ENCODE measurements around the gene FAM174B. TPM values are rescaled to one million over a fixed set of nuclear protein-coding genes. Genes with fewer than 3 reads are reported as not detected.
"Not testable (repeated sequence)": the region's sequence is repeated elsewhere in the genome, so short reads cannot be mapped to it uniquely, and the experiment has no call there.

Gene FAM174B
- total and polyA plus RNA-seq, 9 donors = 2.5 to 31.5 (median 15.4) TPM

DNA sequence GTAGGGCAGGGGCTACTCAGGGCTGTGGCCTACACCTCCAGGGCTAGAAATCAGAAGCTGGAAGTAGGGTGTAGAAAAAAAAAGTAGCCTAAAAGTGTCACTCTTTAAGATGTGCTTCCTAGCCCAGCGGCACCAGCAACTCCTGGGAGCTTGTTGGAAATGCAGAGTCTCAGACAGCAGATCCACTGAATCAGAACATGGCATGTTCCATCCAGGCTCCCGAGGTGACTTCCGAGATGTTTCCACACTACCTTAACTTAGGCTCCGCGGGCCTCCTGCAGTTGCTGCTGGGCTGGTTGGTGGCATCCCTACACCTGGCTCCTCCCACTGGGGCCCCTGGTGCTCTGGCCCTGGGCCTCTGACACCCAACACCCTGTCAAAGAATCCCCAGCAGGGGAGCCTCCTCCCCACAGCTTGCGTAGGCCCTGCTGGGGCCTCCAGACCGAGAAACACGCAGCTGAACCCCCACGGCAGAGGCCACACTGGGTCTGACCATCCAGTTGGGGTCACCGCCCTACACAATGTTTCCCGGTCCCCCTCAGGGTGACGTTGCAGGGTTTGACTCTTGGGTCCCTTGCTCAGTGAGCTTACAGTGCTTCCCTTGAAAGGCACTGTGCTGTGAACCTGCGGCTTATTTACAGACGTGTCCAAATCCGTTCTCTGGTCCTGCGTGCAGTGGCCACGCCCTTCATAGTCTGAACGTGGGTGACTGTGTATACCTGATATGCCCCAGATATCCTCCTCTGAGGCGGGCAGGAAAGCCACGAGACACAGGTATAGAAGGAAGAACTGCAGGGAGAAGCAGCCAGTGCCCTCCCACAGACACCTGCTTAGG, 46.5 kb downstream of the FAM174B start:
- intact Hi-C loops (cut with DNase I) = no loop called here
- Histone ChIP-seq H3K27ac (no peak overlapping the region), H3K4me3 (no peak overlapping the region), H3K9me3 (no peaks in the 10 kb centered on the region), H3K27me3 (no peaks in the 10 kb centered on the region), H3K36me3 (no peaks in the 10 kb centered on the region), H3K4me1 (ENCODE audit: insufficient read depth) (no peaks in the 10 kb centered on the region)
- WGBS, 3 donors = 85 to 86% (median 86%) methylated on average over 20 of the region's 20 CpGs
- DNase-seq = no peak
- TF ChIP-seq, protein P1, sequence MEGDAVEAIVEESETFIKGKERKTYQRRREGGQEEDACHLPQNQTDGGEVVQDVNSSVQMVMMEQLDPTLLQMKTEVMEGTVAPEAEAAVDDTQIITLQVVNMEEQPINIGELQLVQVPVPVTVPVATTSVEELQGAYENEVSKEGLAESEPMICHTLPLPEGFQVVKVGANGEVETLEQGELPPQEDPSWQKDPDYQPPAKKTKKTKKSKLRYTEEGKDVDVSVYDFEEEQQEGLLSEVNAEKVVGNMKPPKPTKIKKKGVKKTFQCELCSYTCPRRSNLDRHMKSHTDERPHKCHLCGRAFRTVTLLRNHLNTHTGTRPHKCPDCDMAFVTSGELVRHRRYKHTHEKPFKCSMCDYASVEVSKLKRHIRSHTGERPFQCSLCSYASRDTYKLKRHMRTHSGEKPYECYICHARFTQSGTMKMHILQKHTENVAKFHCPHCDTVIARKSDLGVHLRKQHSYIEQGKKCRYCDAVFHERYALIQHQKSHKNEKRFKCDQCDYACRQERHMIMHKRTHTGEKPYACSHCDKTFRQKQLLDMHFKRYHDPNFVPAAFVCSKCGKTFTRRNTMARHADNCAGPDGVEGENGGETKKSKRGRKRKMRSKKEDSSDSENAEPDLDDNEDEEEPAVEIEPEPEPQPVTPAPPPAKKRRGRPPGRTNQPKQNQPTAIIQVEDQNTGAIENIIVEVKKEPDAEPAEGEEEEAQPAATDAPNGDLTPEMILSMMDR (IDR thresholded peaks at IDR 0.05) = no peak
- TF ChIP-seq EP300 (IDR thresholded peaks at IDR 0.05) = no peak
- no peak for TF ChIP-seq POLR2A (IDR thresholded peaks at IDR 0.05)

DNA sequence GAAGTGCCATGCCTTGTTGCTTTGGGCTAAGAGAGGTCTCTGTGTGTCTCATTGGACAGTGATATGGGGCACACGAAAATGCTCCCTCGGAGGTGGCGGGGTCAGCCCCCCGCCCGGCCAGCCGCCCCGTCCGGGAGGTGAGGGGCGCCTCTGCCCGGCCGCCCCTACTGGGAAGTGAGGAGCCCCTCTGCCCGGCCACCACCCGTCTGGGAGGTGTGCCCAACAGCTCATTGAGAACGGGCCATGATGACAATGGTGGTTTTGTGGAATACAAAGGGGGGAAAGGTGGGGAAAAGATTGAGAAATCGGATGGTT, 48.8 kb downstream of the FAM174B start:
- DNase-seq; intact Hi-C loops (cut with DNase I); H3K27me3 ChIP-seq; H3K9me3 ChIP-seq; H3K36me3 ChIP-seq; H3K27ac ChIP-seq; H3K4me3 ChIP-seq; H3K4me1 ChIP-seq (ENCODE audit: insufficient read depth): not testable (repeated sequence)
- WGBS, 3 donors = 94 to 98% (median 95%) methylated on average over 8 to 11 of the region's 15 CpGs

DNA sequence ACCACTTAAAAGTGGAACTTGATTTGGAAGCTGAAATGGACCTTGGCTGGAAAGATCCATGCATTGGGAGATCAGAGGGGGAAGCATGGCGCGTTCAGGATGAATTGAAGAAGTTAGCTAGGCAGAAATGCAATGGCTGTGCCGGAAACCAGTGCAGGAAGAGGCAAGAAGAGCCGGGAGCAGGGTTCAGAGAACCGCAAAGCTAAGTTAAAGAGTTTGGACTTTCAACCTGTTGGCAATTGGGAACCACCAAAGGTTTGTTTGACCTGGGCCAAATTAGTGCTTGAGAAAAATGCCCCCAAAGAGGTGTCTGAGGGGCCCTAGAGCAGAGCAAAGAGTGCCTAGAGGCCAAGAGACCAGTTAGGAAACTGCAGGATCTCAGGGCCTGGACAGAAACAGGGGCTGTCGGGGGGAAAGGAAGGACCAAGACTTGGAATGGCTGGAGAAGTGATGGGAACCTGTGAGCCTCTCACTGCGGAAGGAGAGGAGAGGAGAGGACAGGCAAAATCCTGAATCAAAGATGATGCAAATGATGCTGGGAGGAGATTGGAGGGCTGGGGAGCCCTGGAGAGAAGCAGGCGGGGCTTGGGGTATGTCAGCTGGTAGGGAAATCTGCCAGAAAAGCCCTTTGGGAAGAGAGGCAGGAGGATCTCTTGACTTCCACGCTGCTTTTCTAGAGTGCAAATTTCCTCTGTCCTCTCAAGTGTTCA, 49.3 kb downstream of the FAM174B start:
- 92 to 95% (median 94%) methylated on average over 9 of the region's 9 CpGs for WGBS, 3 donors
- intact Hi-C loops (cut with DNase I) = no loop called here
- TF ChIP-seq EP300 (IDR thresholded peaks at IDR 0.05) = no peak
- TF ChIP-seq, protein P1 (IDR thresholded peaks at IDR 0.05) = no peak
- TF ChIP-seq POLR2A (IDR thresholded peaks at IDR 0.05) = no peak
- Histone ChIP-seq H3K9me3 (no peaks in the 10 kb centered on the region), H3K4me1 (ENCODE audit: insufficient read depth) (no peaks in the 10 kb centered on the region), H3K4me3 (no peak overlapping the region), H3K27ac (no peak overlapping the region), H3K36me3 (no peaks in the 10 kb centered on the region), H3K27me3 (no peaks in the 10 kb centered on the region)
- DNase-seq = no peak

DNA sequence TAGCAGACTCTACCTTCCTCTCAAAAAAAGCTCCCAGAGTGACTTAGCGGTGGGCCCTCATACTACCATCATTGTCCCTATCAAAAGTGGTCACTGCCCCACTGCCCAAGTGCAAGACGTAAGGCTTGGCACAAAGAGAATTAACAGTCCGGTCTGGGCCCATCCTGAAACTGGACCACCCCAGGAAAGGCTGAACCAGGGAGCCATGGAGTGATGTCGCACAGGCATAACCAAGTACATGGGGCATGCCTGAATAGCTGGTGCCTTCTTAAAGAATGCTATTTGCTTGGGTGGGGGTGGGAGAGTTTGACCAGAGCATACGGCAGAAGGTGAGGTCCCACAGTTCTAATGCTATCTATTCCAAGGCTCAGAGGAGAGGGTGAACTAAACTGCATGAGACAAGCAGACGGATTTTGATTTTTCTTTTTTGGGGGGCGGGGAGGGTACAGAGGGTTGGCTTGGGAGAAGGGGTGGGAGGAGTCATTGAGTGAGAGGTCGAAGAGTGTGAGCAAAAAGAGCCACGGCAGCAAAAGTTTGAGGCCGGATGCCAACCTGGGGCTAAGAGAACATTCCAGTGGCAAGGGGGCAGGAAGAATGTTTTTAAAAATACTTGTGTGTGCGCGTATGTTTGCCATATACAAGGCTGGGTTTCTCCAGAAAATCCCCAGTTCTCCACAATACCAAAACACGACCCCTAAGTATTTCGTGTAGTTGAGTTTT, 50.2 kb downstream of the FAM174B start:
- no peak for DNase-seq
- no peaks in the 10 kb centered on the region for H3K27me3 ChIP-seq
- H3K4me1 ChIP-seq (ENCODE audit: insufficient read depth) = no peaks in the 10 kb centered on the region
- H3K4me3 ChIP-seq = no peak overlapping the region
- H3K9me3 ChIP-seq = no peaks in the 10 kb centered on the region
- TF ChIP-seq, protein P1 (IDR thresholded peaks at IDR 0.05) = no peak
- TF ChIP-seq POLR2A (IDR thresholded peaks at IDR 0.05) (no peak), EP300 (IDR thresholded peaks at IDR 0.05) (no peak)
- no peak overlapping the region for H3K27ac ChIP-seq
- H3K36me3 ChIP-seq = no peaks in the 10 kb centered on the region
- intact Hi-C loops (cut with DNase I) = no loop called here
- 58 to 82% (median 78%) methylated on average over 13 to 14 of the region's 14 CpGs for WGBS, 3 donors

Measured in ovary (tissue), 9 donors.